Measurements from ENCODE around the gene DCAKD. TPM values are rescaled to one million over a fixed set of nuclear protein-coding genes. Genes with fewer than 3 reads are reported as not detected.

DCAKD gene
- total and polyA plus RNA-seq, 2 of the 8 experiments (the other 6 are each of a cell fraction or from before 2014, with no cell fraction given) = 35.6 to 52.9 TPM

- H3K27ac ChIP-seq (ENCODE audit: low read depth, low read length) = peak overlapping the region; percentile 79
- H4K91ac ChIP-seq (replicated peaks; ENCODE audit: insufficient read length, low read length) = peak overlapping the region; percentile 58
- no peak overlapping the region for H2BK15ac ChIP-seq (ENCODE audit: low read length)
- H3K36me3 ChIP-seq (ENCODE audit: control insufficient read depth in 2 of 4, insufficient read depth in 4 of 4, low read length in 3 of 4) = no peaks in the 10 kb centered on the region; a peak in 1 of 8 replicates
- no peak overlapping the region for H3K14ac ChIP-seq (ENCODE audit: insufficient read length)
- H2BK120ac ChIP-seq (replicated peaks; ENCODE audit: low read depth, low read length) = peak overlapping the region; percentile 90
- WGBS, 2 experiments (ENCODE audit: extremely low coverage in 1 of 2, insufficient coverage in 1 of 2, insufficient read length in 1 of 2, insufficient replicate concordance in 2 of 2, low coverage in 1 of 2, low lambda C conversion rate in 2 of 2, missing lambda C conversion rate in 1 of 2) = 55% methylated on average over 14 of the region's 36 CpGs; no CpG with 5 or more reads in 1 of the 2 experiments
- no peaks in the 10 kb centered on the region for H4K20me1 ChIP-seq (replicated peaks in 1 of 2; ENCODE audit: control insufficient read depth in 1 of 2, insufficient read depth in 2 of 2, low read length in 2 of 2)
- no peak for FAIRE-seq
- no peak overlapping the region for H2BK20ac ChIP-seq (ENCODE audit: low read length)
- H3K56ac ChIP-seq (replicated peaks; ENCODE audit: insufficient read length, low read depth, low read length) = peak overlapping the region; percentile 32
- ChIA-PET CTCF (ENCODE audit: partially characterized antibody) (no interaction called here), POLR2A (ENCODE audit: partially characterized antibody) (interaction anchor here (1.0 to 4.7 kb wide), 7 partner anchors 9 to 109 kb away, joined by 3 to 51 read pairs (median 4); partner anchors contain the start of genes HEXIM2 and NMT1)
- H3K4me2 ChIP-seq (ENCODE audit: insufficient read depth in 1 of 2, low read depth in 2 of 2, low read length in 2 of 2) = peak overlapping the region; percentile 80 to 96
- H3K18ac ChIP-seq (ENCODE audit: extremely low read depth, low read length) = peak overlapping the region; percentile 60; the same call in 1 of the 2 replicates
- no peak overlapping the region; the same call in 1 of the 2 replicates for H2BK12ac ChIP-seq (ENCODE audit: low read depth, low read length)
- H3K79me2 ChIP-seq (ENCODE audit: control insufficient read depth in 1 of 2, insufficient read depth in 2 of 2, low read length in 2 of 2) = peaks cover 0 to 21% of the 10 kb centered on the region in 2 experiments; a peak in 2 of 4 replicates
- peak in 1 of 2 experiments; percentile 73 for DNase-seq (ENCODE audit: low read depth in 1 of 2, low spot score in 2 of 2)
- H3K4me3 ChIP-seq (ENCODE audit: extremely low read depth in 1 of 4, insufficient read depth in 2 of 4, low read depth in 3 of 4, low read length in 4 of 4) = peak overlapping the region; percentile 53 to 78 (median 75)
- H4K8ac ChIP-seq (ENCODE audit: extremely low read depth, insufficient read depth, low read length) = 0 out of 2 replicates have a peak overlapping the region, but pooled peaks have one; percentile 28
- H3K23ac ChIP-seq (ENCODE audit: insufficient read length) = no peak overlapping the region
- no peaks in the 10 kb centered on the region; a peak in 1 of 7 replicates for H3K27me3 ChIP-seq (replicated peaks in 1 of 4; ENCODE audit: control insufficient read depth in 3 of 4, extremely low read depth in 1 of 4, insufficient read depth in 3 of 4, low read length in 3 of 4)
- peak overlapping the region; percentile 24 for H4K5ac ChIP-seq (ENCODE audit: insufficient read length, low read depth, low read length)
- no peaks in the 10 kb centered on the region for H3K79me1 ChIP-seq (ENCODE audit: low read depth, low read length)
- H2BK5ac ChIP-seq (ENCODE audit: low read depth, low read length) = 0 out of 2 replicates have a peak overlapping the region, but pooled peaks have one; percentile 2
- H3K9ac ChIP-seq (replicated peaks in 1 of 4; ENCODE audit: extremely low read depth in 1 of 4, low read depth in 3 of 4, low read length in 3 of 4) = peak overlapping the region; percentile 38 to 63 (median 58)
- H3K4me1 ChIP-seq (replicated peaks in 1 of 4; ENCODE audit: control insufficient read depth in 3 of 4, insufficient read depth in 4 of 4, low read length in 3 of 4) = peaks cover 0 to 4% (median 1%) of the 10 kb centered on the region in 4 experiments; a peak in 2 of 7 replicates
- no peak overlapping the region for H2AK5ac ChIP-seq (ENCODE audit: low read depth, low read length)
- no peak overlapping the region for H3K4ac ChIP-seq (replicated peaks; ENCODE audit: insufficient read length, low read depth, low read length)
- H3K23me2 ChIP-seq (ENCODE audit: low read depth, low read length) = peaks cover 8% of the 10 kb centered on the region; the same call in 1 of the 2 replicates
- H2AFZ ChIP-seq (ENCODE audit: low read length) = peak overlapping the region; percentile 95; the same call in 1 of the 2 replicates
- H3K9me3 ChIP-seq (ENCODE audit: insufficient read depth in 2 of 2, low read depth in 1 of 2, low read length in 1 of 2) = no peaks in the 10 kb centered on the region; a peak in 1 of 4 replicates
- TF ChIP-seq PHF8 (conservative IDR thresholded peaks at IDR 0.05; ENCODE audit: low read depth, low read length) (peak; percentile 85), TAF1 (IDR thresholded peaks at IDR 0.05; ENCODE audit: low read depth, low read length) (0 out of 2 replicates have a peak, but pooled peaks have one; percentile 33), POLR2AphosphoS5 (IDR thresholded peaks at IDR 0.05; ENCODE audit: low read depth, low read length) (no peak), TBP (IDR thresholded peaks at IDR 0.05; ENCODE audit: low read depth, low read length) (peak; percentile 16; the same call in 1 of the 2 replicates)
Measured at GRCh38 chr17:45052052-45052772, 780 bp upstream of the DCAKD start.
